ENCODE data around the gene ZNF184. TPM values are rescaled to one million over a fixed set of nuclear protein-coding genes. Genes with fewer than 3 reads are reported as not detected.
A peak's percentile ranks its signal among the peaks of the same experiment; 100 is the strongest.

The ZNF184 gene
- total and polyA plus RNA-seq, 10 of the 15 experiments (the other 5 are each of a cell fraction or from before 2014, with no cell fraction given) = 4.1 to 15.1 (median 8.3) TPM

DNA sequence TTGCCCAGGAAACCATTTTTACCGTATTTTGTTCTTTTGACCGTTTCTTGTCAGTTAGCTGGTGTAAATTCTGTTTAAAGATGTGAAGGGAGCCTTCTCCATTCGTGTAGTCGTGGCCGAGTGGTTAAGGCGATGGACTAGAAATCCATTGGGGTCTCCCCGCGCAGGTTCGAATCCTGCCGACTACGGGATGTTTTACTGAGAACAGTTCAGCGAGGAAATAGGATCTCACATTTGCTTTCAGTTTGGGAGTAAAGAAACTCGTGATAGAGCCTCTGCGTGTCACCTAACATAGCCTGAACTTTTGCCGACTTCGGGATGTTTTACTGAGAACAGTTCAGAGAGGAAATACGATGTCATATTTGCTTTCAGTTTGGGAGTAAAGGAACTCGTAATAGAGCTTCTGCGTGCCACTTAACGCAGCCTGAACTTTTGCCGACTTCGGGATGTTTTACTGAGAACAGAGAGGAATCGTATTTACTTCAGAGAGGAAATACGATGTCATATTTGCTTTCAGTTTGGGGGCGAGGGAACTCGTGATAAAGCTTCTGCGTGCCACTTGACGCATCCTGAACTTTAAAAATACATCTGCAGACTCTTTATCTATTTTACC is 5.9 kb upstream of the ZNF184 start (continued):
- TF ChIP-seq NFYA (IDR thresholded peaks at IDR 0.05; ENCODE audit: borderline replicate concordance, low read depth, low read length) (no peak), RBBP5 (conservative IDR thresholded peaks at IDR 0.05) (no peak), ZNF592 (IDR thresholded peaks at IDR 0.05) (no peak), BHLHE40 (IDR thresholded peaks at IDR 0.05; ENCODE audit: borderline replicate concordance in 1 of 2, low read depth in 2 of 2, low read length in 1 of 2) (peak in 1 of 2 experiments; percentile 43; a peak in 1 of 4 replicates), BMI1 (IDR thresholded peaks at IDR 0.05; ENCODE audit: borderline replicate concordance) (no peak), RELA (IDR thresholded peaks at IDR 0.05; ENCODE audit: borderline replicate concordance, partially characterized antibody) (no peak), BACH1 (IDR thresholded peaks at IDR 0.05; ENCODE audit: borderline replicate concordance) (peak; percentile 70; the same call in 1 of the 2 replicates), TBL1XR1 (IDR thresholded peaks at IDR 0.05; ENCODE audit: low read depth, low read length) (peak; percentile 79), ELK1 (IDR thresholded peaks at IDR 0.05; ENCODE audit: low read depth, low read length) (no peak), PML (IDR thresholded peaks at IDR 0.05; ENCODE audit: low read length) (no peak), REST (IDR thresholded peaks at IDR 0.05; ENCODE audit: low read depth, low read length) (no peak), BCL11A (IDR thresholded peaks at IDR 0.05; ENCODE audit: low read depth, low read length) (no peak), ZBED1 (IDR thresholded peaks at IDR 0.05; ENCODE audit: borderline replicate concordance) (peak; percentile 68), CHD2 (IDR thresholded peaks at IDR 0.05; ENCODE audit: borderline replicate concordance, low read depth, low read length) (0 out of 2 replicates have a peak, but pooled peaks have one; percentile 12), NFYB (IDR thresholded peaks at IDR 0.05; ENCODE audit: insufficient read depth, low read depth, low read length) (no peak), CEBPB (IDR thresholded peaks at IDR 0.05; ENCODE audit: borderline replicate concordance in 1 of 2, low read depth in 2 of 2, low read length in 2 of 2) (no peak)
- TF ChIP-seq, protein P1, sequence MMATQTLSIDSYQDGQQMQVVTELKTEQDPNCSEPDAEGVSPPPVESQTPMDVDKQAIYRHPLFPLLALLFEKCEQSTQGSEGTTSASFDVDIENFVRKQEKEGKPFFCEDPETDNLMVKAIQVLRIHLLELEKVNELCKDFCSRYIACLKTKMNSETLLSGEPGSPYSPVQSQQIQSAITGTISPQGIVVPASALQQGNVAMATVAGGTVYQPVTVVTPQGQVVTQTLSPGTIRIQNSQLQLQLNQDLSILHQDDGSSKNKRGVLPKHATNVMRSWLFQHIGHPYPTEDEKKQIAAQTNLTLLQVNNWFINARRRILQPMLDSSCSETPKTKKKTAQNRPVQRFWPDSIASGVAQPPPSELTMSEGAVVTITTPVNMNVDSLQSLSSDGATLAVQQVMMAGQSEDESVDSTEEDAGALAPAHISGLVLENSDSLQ (IDR thresholded peaks at IDR 0.05) = no peak
- TF ChIP-seq, protein P2, sequence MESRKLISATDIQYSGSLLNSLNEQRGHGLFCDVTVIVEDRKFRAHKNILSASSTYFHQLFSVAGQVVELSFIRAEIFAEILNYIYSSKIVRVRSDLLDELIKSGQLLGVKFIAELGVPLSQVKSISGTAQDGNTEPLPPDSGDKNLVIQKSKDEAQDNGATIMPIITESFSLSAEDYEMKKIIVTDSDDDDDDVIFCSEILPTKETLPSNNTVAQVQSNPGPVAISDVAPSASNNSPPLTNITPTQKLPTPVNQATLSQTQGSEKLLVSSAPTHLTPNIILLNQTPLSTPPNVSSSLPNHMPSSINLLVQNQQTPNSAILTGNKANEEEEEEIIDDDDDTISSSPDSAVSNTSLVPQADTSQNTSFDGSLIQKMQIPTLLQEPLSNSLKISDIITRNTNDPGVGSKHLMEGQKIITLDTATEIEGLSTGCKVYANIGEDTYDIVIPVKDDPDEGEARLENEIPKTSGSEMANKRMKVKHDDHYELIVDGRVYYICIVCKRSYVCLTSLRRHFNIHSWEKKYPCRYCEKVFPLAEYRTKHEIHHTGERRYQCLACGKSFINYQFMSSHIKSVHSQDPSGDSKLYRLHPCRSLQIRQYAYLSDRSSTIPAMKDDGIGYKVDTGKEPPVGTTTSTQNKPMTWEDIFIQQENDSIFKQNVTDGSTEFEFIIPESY (IDR thresholded peaks at IDR 0.05) = no peak

Data from GM12878 (cell line).